Naive B cell (primary cell): Measurements from ENCODE around the gene DMTF1. TPM values are rescaled to one million over a fixed set of nuclear protein-coding genes. Genes with fewer than 3 reads are reported as not detected.
A peak's percentile ranks its signal among the peaks of the same experiment; 100 is the strongest.
"Not testable (repeated sequence)": the region's sequence is repeated elsewhere in the genome, so short reads cannot be mapped to it uniquely, and the experiment has no call there.

Source experiments
- ATAC-seq, 2 donors: fragments of 150-1000 bp; cut with Tn5 transposase; 2 replicates each; pipeline ENCODE4 v1.10.0; 2021; ENCODE audit warnings: low read depth in 2 of 2, mild to moderate bottlenecking in 2 of 2, moderate library complexity in 2 of 2
- DNase-seq: peaks from one replicate; pipeline ENCODE4 v3.0.0; 2022
- H3K27ac Mint-ChIP-seq, 6 donors: one replicate each; pipeline ENCODE4 v1.8.0; 2020 to 2022; ENCODE audit warnings: mild to moderate bottlenecking in 6 of 6, mixed read lengths in 6 of 6, moderate library complexity in 5 of 6, inconsistent platforms in 2 of 6
- H3K27me3 Mint-ChIP-seq, 3 donors: one replicate each; pipeline ENCODE4 v1.8.0; 2021 to 2022; ENCODE audit warnings: mixed read lengths in 3 of 3, mild to moderate bottlenecking in 1 of 3
- H3K36me3 Mint-ChIP-seq, 2 donors: one replicate each; pipeline ENCODE4 v1.8.0; 2020 to 2022; ENCODE audit warnings: mixed read lengths in 2 of 2, inconsistent platforms in 1 of 2, mild to moderate bottlenecking in 1 of 2
- H3K4me1 Mint-ChIP-seq, 3 donors: one replicate each; pipeline ENCODE4 v1.8.0; 2020 to 2022; ENCODE audit warnings: mixed read lengths in 3 of 3, inconsistent platforms in 1 of 3, mild to moderate bottlenecking in 1 of 3, moderate library complexity in 1 of 3
- H3K4me3 Mint-ChIP-seq, 8 donors: one replicate each; pipeline ENCODE4 v1.8.0; 2020 to 2022; ENCODE audit warnings: mild to moderate bottlenecking in 8 of 8, mixed read lengths in 8 of 8, moderate library complexity in 8 of 8, inconsistent platforms in 2 of 8
- H3K9me3 Mint-ChIP-seq, 7 donors: one replicate each; pipeline ENCODE4 v1.8.0; 2020 to 2022; ENCODE audit warnings: mixed read lengths in 7 of 7, mild to moderate bottlenecking in 5 of 7, inconsistent platforms in 2 of 7, moderate library complexity in 1 of 7
- polyA plus RNA-seq, 6 donors: library from polyadenylated mRNA; unstranded; fragments of 300-500 nt; fragmentation: Illumina TruSeq; gene quantifications; one replicate each; pipeline ENCODE4 v1.2.3, GENCODE V29; 2021; ENCODE audit warnings: low read depth in 6 of 6

DMTF1 gene
- polyA plus RNA-seq, 6 donors from 2014 or later = 25.3 to 76.6 (median 45.2) TPM

- Mint-ChIP-seq H3K9me3 (no peaks in the 10 kb centered on the region), H3K4me1 (peaks cover 25 to 43% (median 42%) of the 10 kb centered on the region in 3 donors), H3K4me3 (peak overlapping the region; percentile 88 to 100 (median 100)), H3K27ac (peak overlapping the region; percentile 70 to 100 (median 92)), H3K36me3 (no peaks in the 10 kb centered on the region), H3K27me3 (no peaks in the 10 kb centered on the region)
- DNase-seq = no peak
- no peak for ATAC-seq
These were observed 68.5 kb downstream of the DMTF1 start for GRCh38 chr7:87220734-87221215.

- H3K9me3 Mint-ChIP-seq = no peaks in the 10 kb centered on the region
- no peak for DNase-seq
- H3K36me3 Mint-ChIP-seq = no peaks in the 10 kb centered on the region
- H3K4me3 Mint-ChIP-seq = no peak overlapping the region
- no peaks in the 10 kb centered on the region for H3K27me3 Mint-ChIP-seq
- no peak for ATAC-seq
- no peak overlapping the region for H3K27ac Mint-ChIP-seq
- H3K4me1 Mint-ChIP-seq = peaks cover 15 to 39% (median 29%) of the 10 kb centered on the region in 3 donors
These were observed 71.4 kb downstream of the DMTF1 start for GRCh38 chr7:87223666-87224065.

GRCh38 chr7:87225696-87226095, 73.4 kb downstream of the DMTF1 start:
- no peak for ATAC-seq
- no peaks in the 10 kb centered on the region for H3K36me3 Mint-ChIP-seq
- no peaks in the 10 kb centered on the region for H3K27me3 Mint-ChIP-seq
- peaks cover 12 to 23% (median 22%) of the 10 kb centered on the region in 3 donors for H3K4me1 Mint-ChIP-seq
- no peak for DNase-seq
- H3K4me3 Mint-ChIP-seq = no peak overlapping the region
- H3K27ac Mint-ChIP-seq = peak overlapping the region in 1 of 6 donors; percentile 23
- no peaks in the 10 kb centered on the region for H3K9me3 Mint-ChIP-seq

- peak overlapping the region in 4 of 6 donors; percentile 7 to 69 (median 32) for H3K27ac Mint-ChIP-seq
- H3K36me3 Mint-ChIP-seq = no peaks in the 10 kb centered on the region
- DNase-seq (no peak), ATAC-seq (peak; percentile 72)
- no peaks in the 10 kb centered on the region for H3K9me3 Mint-ChIP-seq
- peak overlapping the region in 1 of 8 donors; percentile 15 for H3K4me3 Mint-ChIP-seq
- H3K27me3 Mint-ChIP-seq = no peaks in the 10 kb centered on the region
- H3K4me1 Mint-ChIP-seq = peaks cover 12 to 19% (median 17%) of the 10 kb centered on the region in 3 donors
These were observed 74.2 kb downstream of the DMTF1 start for GRCh38 chr7:87226495-87226894.

GRCh38 chr7:87231258-87231657, 79.0 kb downstream of the DMTF1 start:
- Mint-ChIP-seq H3K4me1 (peaks cover 6 to 12% (median 11%) of the 10 kb centered on the region in 3 donors), H3K4me3 (no peak overlapping the region), H3K27ac (no peak overlapping the region), H3K9me3 (no peaks in the 10 kb centered on the region), H3K27me3 (no peaks in the 10 kb centered on the region), H3K36me3 (no peaks in the 10 kb centered on the region)
- ATAC-seq = no peak
- no peak for DNase-seq

GRCh38 chr7:87231711-87232110, 79.5 kb downstream of the DMTF1 start:
- H3K27me3 Mint-ChIP-seq = no peaks in the 10 kb centered on the region
- H3K36me3 Mint-ChIP-seq = no peaks in the 10 kb centered on the region
- ATAC-seq (no peak), DNase-seq (no peak)
- no peak overlapping the region for H3K4me3 Mint-ChIP-seq
- H3K9me3 Mint-ChIP-seq = no peaks in the 10 kb centered on the region
- no peak overlapping the region for H3K27ac Mint-ChIP-seq
- H3K4me1 Mint-ChIP-seq = peaks cover 2 to 7% (median 7%) of the 10 kb centered on the region in 3 donors

- Mint-ChIP-seq H3K27me3 (peaks cover 4 to 9% (median 6%) of the 10 kb centered on the region in 3 donors), H3K9me3 (no peaks in the 10 kb centered on the region), H3K4me1 (no peaks in the 10 kb centered on the region), H3K27ac (peak overlapping the region in 1 of 6 donors; percentile 2), H3K36me3 (no peaks in the 10 kb centered on the region), H3K4me3 (no peak overlapping the region)
- DNase-seq (no peak), ATAC-seq (no peak)
These were observed 82.7 kb downstream of the DMTF1 start for GRCh38 chr7:87234949-87235348.

GRCh38 chr7:87238464-87239051, 86.3 kb downstream of the DMTF1 start:
- peaks cover 4 to 14% (median 9%) of the 10 kb centered on the region in 3 donors for H3K27me3 Mint-ChIP-seq
- H3K9me3 Mint-ChIP-seq, H3K36me3 Mint-ChIP-seq, ATAC-seq, H3K27ac Mint-ChIP-seq, H3K4me3 Mint-ChIP-seq, H3K4me1 Mint-ChIP-seq, DNase-seq: not testable (repeated sequence)

- H3K4me3 Mint-ChIP-seq, ATAC-seq, DNase-seq, H3K27ac Mint-ChIP-seq, H3K4me1 Mint-ChIP-seq: not testable (repeated sequence)
- peaks cover 13 to 17% (median 15%) of the 10 kb centered on the region in 3 donors for H3K27me3 Mint-ChIP-seq
- H3K36me3 Mint-ChIP-seq = peaks cover 0 to 12% of the 10 kb centered on the region in 2 donors
- H3K9me3 Mint-ChIP-seq = peaks cover 3 to 28% (median 22%) of the 10 kb centered on the region in 7 donors
These were observed 93.4 kb downstream of the DMTF1 start for GRCh38 chr7:87245671-87246070.

Other genes with a start within 250 kb of the DMTF1 start
- 1 to 10 TPM in 5 of 6 donors, not detected in 1; 1.6 to 7.6 (median 5.8) TPM for gene ELAPOR2, start 92.8 kb upstream of the DMTF1 start, polyA plus RNA-seq
- 100 to 1,000 TPM; 135 to 209 (median 173) TPM for gene TMEM243, start 67.3 kb downstream of the DMTF1 start, polyA plus RNA-seq
- gene CROT, start 193.2 kb downstream of the DMTF1 start, polyA plus RNA-seq = 1 to 10 TPM; 1.0 to 4.4 (median 2.7) TPM